H1 (cell line): Measurements from ENCODE around the gene GP5. TPM values are rescaled to one million over a fixed set of nuclear protein-coding genes. Genes with fewer than 3 reads are reported as not detected.

Experiments used
- CTCF ChIA-PET: fragments of 300-600 bp; sonication (Branson Sonifier 250); formaldehyde crosslinking; loops from one replicate; lab custom pipeline; 2021; ENCODE audit not compliant: partially characterized antibody; lab: Charles Lee
- POLR2A ChIA-PET: fragments of 300-600 bp; sonication (Branson Sonifier 250); formaldehyde crosslinking; loops from one replicate; lab custom pipeline; 2021; ENCODE audit warnings: inconsistent platforms; ENCODE audit not compliant: partially characterized antibody; lab: Charles Lee
- DNase-seq, 2 experiments: peaks; one replicate each; pipeline versions ENCODE4 v3.0.0 to v3.0.0-alpha.2; 2010 to 2022; ENCODE audit warnings: low spot score in 2 of 2, low read depth in 1 of 2, mixed read lengths in 1 of 2
- FAIRE-seq: peaks from 2 replicates; lab custom pipeline; 2011; peaks lifted over from hg19 to GRCh38; lab: Jason Lieb, UNC
- H2AFZ ChIP-seq: 2 replicates; pipeline ENCODE4 v1.8.1; 2012; ENCODE audit warnings: low read length, inconsistent platforms
- H2AK5ac ChIP-seq: 2 replicates; pipeline ENCODE4 v1.6.1; 2013; ENCODE audit warnings: low read depth, low read length
- H2BK120ac ChIP-seq: replicated peaks from 2 replicates; pipeline ENCODE3; 2013; ENCODE audit warnings: low read depth, low read length, inconsistent platforms
- H2BK12ac ChIP-seq: 2 replicates; pipeline ENCODE4 v1.6.1; 2013; ENCODE audit warnings: low read depth, low read length
- H2BK15ac ChIP-seq: 2 replicates; pipeline ENCODE4 v1.6.1; 2013; ENCODE audit warnings: low read length
- H2BK20ac ChIP-seq: 2 replicates; pipeline ENCODE4 v1.6.1; 2013; ENCODE audit warnings: low read length
- H2BK5ac ChIP-seq: 2 replicates; pipeline ENCODE4 v1.6.1; 2013; ENCODE audit warnings: low read depth, low read length
- H3K14ac ChIP-seq: 2 replicates; pipeline ENCODE4 v1.6.1; 2013; ENCODE audit warnings: inconsistent platforms; ENCODE audit not compliant: insufficient read length
- H3K18ac ChIP-seq: 2 replicates; pipeline ENCODE4 v1.6.1; 2013; ENCODE audit warnings: low read length; ENCODE audit errors: extremely low read depth
- H3K23ac ChIP-seq: 2 replicates; pipeline ENCODE4 v1.6.1; 2013; ENCODE audit warnings: inconsistent platforms; ENCODE audit not compliant: insufficient read length
- H3K23me2 ChIP-seq: 2 replicates; pipeline ENCODE4 v1.6.1; 2013; ENCODE audit warnings: low read depth, low read length
- H3K27ac ChIP-seq: 2 replicates; pipeline ENCODE4 v1.6.1; 2011; ENCODE audit warnings: low read depth, low read length, inconsistent platforms
- H3K27me3 ChIP-seq, 4 experiments: replicated peaks in 1 of 4; 1 replicate in 1 of 4; 2 replicates in 3 of 4; pipeline versions ENCODE4 v1.6.1 to v1.8.1; 2011 to 2013; ENCODE audit warnings: low read length in 3 of 4, mild to moderate bottlenecking in 3 of 4, inconsistent platforms in 2 of 4, mixed read lengths in 2 of 4, moderate library complexity in 1 of 4; ENCODE audit not compliant: control insufficient read depth in 3 of 4, insufficient read depth in 3 of 4; ENCODE audit errors: extremely low read depth in 1 of 4
- H3K36me3 ChIP-seq, 4 experiments: 2 replicates each; pipeline versions ENCODE4 v1.6.1 to v1.8.1; 2011 to 2013; ENCODE audit warnings: mild to moderate bottlenecking in 4 of 4, low read length in 3 of 4, moderate library complexity in 2 of 4, control low read depth in 1 of 4, inconsistent platforms in 1 of 4; ENCODE audit not compliant: insufficient read depth in 4 of 4, control insufficient read depth in 2 of 4
- H3K4ac ChIP-seq: replicated peaks from 2 replicates; pipeline ENCODE3; 2013; ENCODE audit warnings: low read length, low read depth, mixed read lengths, inconsistent platforms; ENCODE audit not compliant: insufficient read length
- H3K4me1 ChIP-seq, 4 experiments: replicated peaks in 1 of 4; 1 replicate in 1 of 4; 2 replicates in 3 of 4; pipeline versions ENCODE4 v1.6.1 to v1.8.1; 2011 to 2013; ENCODE audit warnings: low read length in 3 of 4, inconsistent platforms in 2 of 4, mixed read lengths in 1 of 4; ENCODE audit not compliant: insufficient read depth in 4 of 4, control insufficient read depth in 3 of 4
- H3K4me2 ChIP-seq, 2 experiments: 2 replicates each; pipeline versions ENCODE4 v1.6.1 to v1.8.1; 2011 to 2013; ENCODE audit warnings: low read depth in 2 of 2, low read length in 2 of 2, control low read depth in 1 of 2, inconsistent platforms in 1 of 2, mild to moderate bottlenecking in 1 of 2; ENCODE audit not compliant: insufficient read depth in 1 of 2
- H3K4me3 ChIP-seq, 4 experiments: fragments of 200-600, 300-600 bp in 1 of 4; sonication (generic), shearing (Covaris generic), sonication (Bioruptor Twin) in 1 of 4; 2 replicates each; pipeline versions ENCODE4 v1.5.1 to v1.8.1; 2011 to 2016; ENCODE audit warnings: low read length in 4 of 4, low read depth in 3 of 4, control low read depth in 2 of 4, inconsistent platforms in 2 of 4, mild to moderate bottlenecking in 2 of 4, mixed read lengths in 1 of 4, moderate library complexity in 1 of 4; ENCODE audit not compliant: insufficient read depth in 2 of 4; ENCODE audit errors: extremely low read depth in 1 of 4
- H3K56ac ChIP-seq: replicated peaks from 2 replicates; pipeline ENCODE3; 2013; ENCODE audit warnings: low read depth, mild to moderate bottlenecking, mixed read lengths, low read length, inconsistent platforms; ENCODE audit not compliant: insufficient read length
- H3K79me1 ChIP-seq: 2 replicates; pipeline ENCODE4 v1.6.1; 2013; ENCODE audit warnings: low read depth, low read length, control low read depth
- H3K79me2 ChIP-seq, 2 experiments: 2 replicates each; pipeline versions ENCODE4 v1.6.1 to v1.8.1; 2012 to 2013; ENCODE audit warnings: low read length in 2 of 2, mild to moderate bottlenecking in 2 of 2, inconsistent platforms in 1 of 2; ENCODE audit not compliant: insufficient read depth in 2 of 2, control insufficient read depth in 1 of 2
- H3K9ac ChIP-seq, 4 experiments: replicated peaks in 1 of 4; 1 replicate in 1 of 4; 2 replicates in 3 of 4; pipeline versions ENCODE4 v1.6.1 to v1.8.1; 2011 to 2013; ENCODE audit warnings: low read depth in 3 of 4, low read length in 3 of 4, control low read depth in 2 of 4, mild to moderate bottlenecking in 2 of 4, moderate library complexity in 2 of 4, inconsistent platforms in 1 of 4; ENCODE audit errors: extremely low read depth in 1 of 4
- H3K9me3 ChIP-seq, 2 experiments: 2 replicates each; pipeline versions ENCODE4 v1.6.1 to v1.8.1; 2012 to 2013; ENCODE audit warnings: mild to moderate bottlenecking in 2 of 2, moderate library complexity in 2 of 2, control low read depth in 1 of 2, inconsistent platforms in 1 of 2, low read depth in 1 of 2, low read length in 1 of 2, mixed read lengths in 1 of 2; ENCODE audit not compliant: insufficient read depth in 2 of 2
- H4K20me1 ChIP-seq, 2 experiments: replicated peaks in 1 of 2; 2 replicates each; pipeline versions ENCODE3 to v1.8.1; 2011 to 2013; ENCODE audit warnings: inconsistent platforms in 2 of 2, low read length in 2 of 2, mild to moderate bottlenecking in 1 of 2; ENCODE audit not compliant: insufficient read depth in 2 of 2, control insufficient read depth in 1 of 2
- H4K5ac ChIP-seq: 2 replicates; pipeline ENCODE4 v1.6.1; 2013; ENCODE audit warnings: low read length, low read depth, mixed read lengths, inconsistent platforms; ENCODE audit not compliant: insufficient read length
- H4K8ac ChIP-seq: 2 replicates; pipeline ENCODE4 v1.8.0; 2013; ENCODE audit warnings: mild to moderate bottlenecking, moderate library complexity, low read length, inconsistent platforms; ENCODE audit not compliant: insufficient read depth; ENCODE audit errors: extremely low read depth
- H4K91ac ChIP-seq: replicated peaks from 2 replicates; pipeline ENCODE3; 2013; ENCODE audit warnings: low read length, mixed read lengths, inconsistent platforms; ENCODE audit not compliant: insufficient read length
- CEBPB ChIP-seq: IDR thresholded peaks from 2 replicates; pipeline ENCODE4 v1.6.1; 2012; ENCODE audit warnings: low read depth, low read length
- CHD1 ChIP-seq: IDR thresholded peaks from 2 replicates; pipeline ENCODE4 v1.6.1; 2012; ENCODE audit warnings: low read depth, low read length, improper control_type of control experiment
- PHF8 ChIP-seq: fragments of 200-600 bp; sonication (generic); conservative IDR thresholded peaks from 2 replicates; pipeline ENCODE4 v1.7.1; 2012; ENCODE audit warnings: low read depth, mild to moderate bottlenecking, inconsistent platforms, low read length, moderate library complexity
- POLR2A ChIP-seq, 2 experiments: IDR thresholded peaks; 1 replicate in 1 of 2; 2 replicates in 1 of 2; pipeline ENCODE4 v1.6.1; 2011; ENCODE audit warnings: low read depth in 2 of 2, low read length in 2 of 2, mild to moderate bottlenecking in 2 of 2; ENCODE audit errors: control extremely low read depth in 1 of 2
- POU5F1 ChIP-seq: IDR thresholded peaks from 2 replicates; pipeline ENCODE4 v1.6.1; 2011; ENCODE audit warnings: low read depth, mild to moderate bottlenecking, low read length, moderate library complexity
- RAD21 ChIP-seq, 2 experiments: IDR thresholded peaks in 1 of 2; conservative IDR thresholded peaks in 1 of 2; 2 replicates each; pipeline ENCODE4 v1.6.1; 2011; ENCODE audit warnings: low read depth in 2 of 2, low read length in 2 of 2, improper control_type of control experiment in 1 of 2, inconsistent platforms in 1 of 2, mild to moderate bottlenecking in 1 of 2, moderate library complexity in 1 of 2
- RBBP5 ChIP-seq: IDR thresholded peaks from 2 replicates; pipeline ENCODE4 v1.7.1; 2012; ENCODE audit warnings: low read depth, mild to moderate bottlenecking, inconsistent platforms, low read length, moderate library complexity, borderline replicate concordance
- SIN3A ChIP-seq, 2 experiments: IDR thresholded peaks in 1 of 2; conservative IDR thresholded peaks in 1 of 2; 2 replicates each; pipeline ENCODE4 v1.6.1; 2011 to 2012; ENCODE audit warnings: low read length in 2 of 2, improper control_type of control experiment in 1 of 2, low read depth in 1 of 2, mild to moderate bottlenecking in 1 of 2
- SP2 ChIP-seq: IDR thresholded peaks from 2 replicates; pipeline ENCODE4 v1.6.1; 2012; ENCODE audit warnings: mild to moderate bottlenecking, low read length, inconsistent platforms
- SP4 ChIP-seq: IDR thresholded peaks from 2 replicates; pipeline ENCODE4 v1.6.1; 2012; ENCODE audit warnings: low read length, inconsistent platforms
- YY1 ChIP-seq: IDR thresholded peaks from 2 replicates; pipeline ENCODE4 v1.6.1; 2011; ENCODE audit warnings: low read depth, mild to moderate bottlenecking, low read length
- WGBS, 2 experiments: shearing (Covaris generic) in 1 of 2; methylation state at CpG; one replicate each; pipeline versions ENCODE4 v1.1.6 to v1.1.7; 2013 to 2015; ENCODE audit warnings: low lambda C conversion rate in 2 of 2, mixed read lengths in 2 of 2, inconsistent platforms in 1 of 2, low coverage in 1 of 2, missing lambda C conversion rate in 1 of 2; ENCODE audit not compliant: insufficient replicate concordance in 2 of 2, insufficient coverage in 1 of 2, insufficient read length in 1 of 2; ENCODE audit errors: extremely low coverage in 1 of 2, missing lambda C conversion rate in 1 of 2; 5-methylcytosine and 5-hydroxymethylcytosine counted together
- polyA plus RNA-seq, 7 experiments: library from polyadenylated mRNA; depleted of rRNA in 3 of 7; stranded (reverse) in 5 of 7; unstranded in 2 of 7; fragments of >200 nt in 5 of 7; fragments of 200-250 nt in 2 of 7; gene quantifications; 1 replicate in 5 of 7; 2 replicates in 1 of 7; 4 replicates in 1 of 7; pipeline versions ENCODE4 v1.2.1 to v1.2.3, GENCODE V29; 2011 to 2013; ENCODE audit warnings: missing spikeins in 2 of 7, mixed read lengths in 2 of 7
- total RNA-seq: library from RNA; stranded (reverse); fragmentation: NEBNext Ultra II Directional; extraction: Animal tissue kit (Norgen Biotek cat#: 25700); gene quantifications from 2 replicates; pipeline ENCODE4 v1.2.1, GENCODE V29; 2021

GP5 gene
- total and polyA plus RNA-seq, 2 of the 8 experiments (the other 6 are each of a cell fraction or from before 2014, with no cell fraction given) = 0.13 to 0.14 TPM

DNA sequence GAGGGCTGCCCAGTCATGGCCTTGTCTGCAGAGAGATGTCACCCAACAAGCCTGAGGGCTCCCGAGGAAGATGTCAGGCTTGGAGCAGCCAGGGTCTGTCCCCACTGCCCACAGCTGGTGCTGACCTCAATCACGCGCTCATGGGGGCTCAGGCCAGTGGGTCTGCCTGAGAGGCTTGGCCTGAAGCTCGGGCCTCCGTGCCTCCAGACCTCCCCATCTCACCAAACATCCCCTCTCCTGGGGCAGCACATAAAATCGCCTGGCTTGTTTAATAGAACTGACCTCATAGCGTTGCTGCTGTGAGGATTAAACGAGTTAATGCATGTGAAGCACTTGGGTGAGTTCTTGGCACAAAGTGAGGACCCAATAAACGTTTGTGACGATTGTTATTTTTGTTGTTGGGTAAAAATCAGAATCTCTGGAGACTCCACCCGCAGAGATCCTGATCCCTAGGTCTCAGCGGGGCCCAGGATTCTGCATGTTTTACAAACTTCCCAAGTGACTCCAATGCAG, 33.0 kb downstream of the GP5 start:
- H3K18ac ChIP-seq = no peak overlapping the region
- ChIA-PET CTCF (interaction anchor here (0.6 to 18.9 kb wide), 3 partner anchors 12 to 137 kb away, joined by 3 to 344 read pairs (median 5); no protein-coding TSS in a partner anchor), POLR2A (interaction anchor here (1.5 kb wide), 1 partner anchor 32 kb away, joined by 4 read pairs; no protein-coding TSS in a partner anchor)
- no peak overlapping the region for H4K5ac ChIP-seq
- no peak overlapping the region for H2BK120ac ChIP-seq
- TF ChIP-seq CHD1 (no peak), POLR2A (IDR thresholded peaks at IDR 0.05; ENCODE audit: control extremely low read depth in 1 of 2, low read depth in 2 of 2, low read length in 2 of 2) (no peak), SIN3A (conservative IDR thresholded peaks at IDR 0.05 in 1 of 2, IDR thresholded peaks at IDR 0.05 in 1 of 2; ENCODE audit: low read depth in 1 of 2, low read length in 2 of 2) (no peak), SP2 (no peak), PHF8 (no peak), YY1 (no peak), RBBP5 (no peak), CEBPB (no peak), RAD21 (IDR thresholded peaks at IDR 0.05 in 1 of 2, conservative IDR thresholded peaks at IDR 0.05 in 1 of 2; ENCODE audit: low read depth in 2 of 2, low read length in 2 of 2) (no peak), SP4 (no peak), POU5F1 (no peak)
- H3K56ac ChIP-seq = no peak overlapping the region
- no peak overlapping the region for H3K4ac ChIP-seq
- no peak overlapping the region for H3K14ac ChIP-seq
- no peaks in the 10 kb centered on the region for H3K79me1 ChIP-seq
- 93% methylated on average over 12 of the region's 12 CpGs; no CpG with 5 or more reads in 1 of the 2 experiments for WGBS, 2 experiments
- no peak overlapping the region for H2AFZ ChIP-seq
- no peaks in the 10 kb centered on the region for H4K20me1 ChIP-seq
- H3K4me1 ChIP-seq = peaks cover 3 to 20% (median 11%) of the 10 kb centered on the region in 4 experiments
- no peak overlapping the region for H2AK5ac ChIP-seq
- H2BK20ac ChIP-seq = no peak overlapping the region
- H2BK15ac ChIP-seq = no peak overlapping the region
- peaks cover 2% of the 10 kb centered on the region; the same call in 1 of the 2 replicates for H3K23me2 ChIP-seq
- no peaks in the 10 kb centered on the region for H3K36me3 ChIP-seq
- no peak overlapping the region for H2BK5ac ChIP-seq
- H3K4me2 ChIP-seq = no peak overlapping the region
- no peak overlapping the region for H3K23ac ChIP-seq
- no peaks in the 10 kb centered on the region for H3K79me2 ChIP-seq
- H2BK12ac ChIP-seq = no peak overlapping the region
- H3K27ac ChIP-seq = no peak overlapping the region
- no peak overlapping the region for H4K8ac ChIP-seq
- no peak overlapping the region for H3K9ac ChIP-seq
- no peak overlapping the region for H3K4me3 ChIP-seq
- FAIRE-seq = no peak
- H3K27me3 ChIP-seq = peaks cover 0 to 8% (median 3%) of the 10 kb centered on the region in 4 experiments; a peak in 4 of 7 replicates
- H4K91ac ChIP-seq = no peak overlapping the region
- DNase-seq = no peak
- H3K9me3 ChIP-seq = no peaks in the 10 kb centered on the region
